Fibroblast of skin of right quadriceps (primary cell): ENCODE results near the gene ABCC9.
"Not testable (repeated sequence)": the region's sequence is repeated elsewhere in the genome, so short reads cannot be mapped to it uniquely, and the experiment has no call there.

Source experiments
- DNase-seq: peaks from one replicate; pipeline ENCODE4 v3.0.0-alpha.2; 2013

ABCC9 gene

DNA sequence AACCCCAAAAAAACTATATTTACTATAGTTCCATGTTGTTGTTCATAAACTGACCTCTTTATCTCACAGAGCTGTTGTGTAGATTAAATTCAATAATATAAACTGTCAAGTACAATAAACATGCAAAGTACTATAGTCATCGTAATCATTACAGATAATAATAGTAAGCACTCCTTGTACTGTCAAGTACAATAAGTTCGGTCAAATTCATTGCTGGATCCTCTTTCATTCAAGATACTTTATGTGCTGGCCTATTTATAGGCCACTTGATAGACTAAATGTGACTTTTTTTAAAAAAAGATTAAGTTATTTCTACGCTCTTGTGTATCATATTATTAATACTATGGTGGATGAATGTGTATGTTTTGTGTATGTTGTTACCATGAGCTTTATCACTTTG, 127.5 kb downstream of the ABCC9 start:
- DNase-seq: no peak

DNA sequence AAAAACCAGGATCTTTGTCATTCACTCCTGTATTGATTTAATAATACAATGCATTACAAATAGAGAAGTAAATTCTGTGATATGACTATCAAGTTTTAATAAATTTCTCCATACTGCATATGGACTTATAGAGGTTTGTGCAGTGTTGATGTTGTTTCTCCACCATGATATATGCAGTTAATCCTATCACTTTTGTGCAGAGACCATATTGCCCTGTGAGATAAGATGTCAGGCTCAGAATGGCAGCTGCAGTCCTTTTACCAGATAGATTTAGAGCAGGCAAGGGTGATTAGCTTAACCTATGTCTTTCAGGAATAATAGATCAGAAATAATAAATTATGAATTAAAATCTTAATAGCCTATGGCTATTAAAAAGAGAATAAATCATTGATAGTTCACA, 128.1 kb downstream of the ABCC9 start:
- DNase-seq: no peak

DNA sequence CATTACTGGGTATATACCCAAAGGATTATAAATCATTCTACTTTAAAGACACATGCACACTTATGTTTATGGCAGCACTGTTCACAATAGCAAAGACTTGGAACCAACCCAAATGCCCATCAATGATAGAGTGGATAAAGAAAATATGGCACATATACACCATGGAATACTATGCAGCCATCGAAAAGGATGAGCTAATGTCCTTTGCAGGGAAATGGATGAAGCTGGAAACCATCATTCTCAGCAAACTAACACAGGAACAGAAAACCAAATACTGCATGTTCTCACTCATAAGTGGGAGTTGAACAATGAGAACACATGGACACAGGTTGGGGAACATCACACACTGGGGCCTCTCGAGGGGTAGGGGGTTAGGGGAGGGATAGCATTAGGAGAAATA, 128.9 kb downstream of the ABCC9 start:
- not testable (repeated sequence) for DNase-seq

DNA sequence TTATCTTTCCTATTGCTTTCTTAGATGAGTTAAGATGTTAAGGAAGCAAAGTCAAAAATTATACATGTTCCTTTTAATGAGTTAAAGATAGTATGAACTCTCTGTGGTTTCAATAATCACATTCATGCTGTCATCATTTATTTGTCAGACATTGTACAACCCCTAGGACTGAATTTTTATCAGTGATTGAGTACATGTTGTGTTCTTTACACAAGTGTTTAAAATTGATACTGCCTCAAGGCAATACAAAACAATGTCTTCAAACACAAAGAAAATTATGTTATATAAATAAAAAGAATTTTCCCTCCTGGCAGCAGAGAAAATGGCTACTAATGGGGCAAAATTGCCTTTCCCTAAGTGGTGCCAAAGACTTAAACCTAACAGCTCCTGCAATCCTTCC, 132.1 kb downstream of the ABCC9 start:
- DNase-seq: no peak

DNA sequence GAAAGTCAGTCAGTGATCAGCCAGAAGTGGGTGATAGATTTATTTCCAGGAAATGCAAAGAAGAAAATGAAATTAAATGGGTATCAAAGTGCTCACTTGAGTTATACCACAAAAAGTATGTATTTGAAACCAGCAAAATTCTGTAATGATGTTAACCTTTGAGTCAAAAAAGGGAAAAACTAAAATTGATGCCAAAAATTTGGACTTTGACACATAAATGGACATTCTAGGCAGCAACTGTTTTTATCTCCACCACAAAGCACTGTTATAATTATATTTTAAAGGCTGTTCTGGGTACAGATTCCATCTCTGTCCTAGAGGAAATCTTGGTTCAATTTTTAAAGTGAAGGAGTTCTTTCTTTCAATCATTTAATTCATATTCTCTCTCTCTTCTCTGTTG, 135.0 kb downstream of the ABCC9 start:
- DNase-seq: no peak

DNA sequence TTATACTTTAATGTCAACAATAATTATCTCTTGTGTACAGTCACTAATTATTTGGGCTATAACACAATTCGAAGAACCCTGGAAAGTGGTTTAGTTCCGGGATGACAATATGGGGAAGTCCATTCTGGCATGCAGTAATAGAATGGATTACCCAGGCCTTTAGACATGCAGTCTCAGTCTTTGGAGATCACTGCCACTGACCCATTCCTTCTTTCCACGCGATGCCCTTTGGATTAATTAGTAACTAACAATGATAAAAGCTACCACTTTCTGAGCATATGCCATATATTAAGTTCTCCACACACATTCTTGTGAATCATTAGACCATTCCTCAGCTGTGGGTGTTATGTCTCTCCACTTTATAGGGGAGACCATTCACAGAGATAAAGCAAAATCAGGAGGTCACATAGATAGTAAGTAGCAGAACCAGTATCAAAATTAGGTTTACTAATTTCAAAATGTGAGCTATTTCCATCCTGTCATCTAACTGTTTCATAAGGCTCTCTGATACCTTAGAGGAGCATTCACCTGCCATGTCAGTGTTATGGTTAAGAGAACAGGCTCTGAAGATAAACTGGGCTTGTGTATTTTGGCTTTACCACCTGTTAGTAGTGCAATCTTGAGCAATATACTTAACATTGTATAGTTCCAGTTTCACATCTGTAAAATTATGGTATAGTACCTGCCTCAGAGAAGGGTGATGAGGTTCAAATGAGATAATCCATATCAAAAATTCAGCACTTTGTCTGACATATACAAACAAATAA, 139.5 kb downstream of the ABCC9 start:
- no peak for DNase-seq

DNA sequence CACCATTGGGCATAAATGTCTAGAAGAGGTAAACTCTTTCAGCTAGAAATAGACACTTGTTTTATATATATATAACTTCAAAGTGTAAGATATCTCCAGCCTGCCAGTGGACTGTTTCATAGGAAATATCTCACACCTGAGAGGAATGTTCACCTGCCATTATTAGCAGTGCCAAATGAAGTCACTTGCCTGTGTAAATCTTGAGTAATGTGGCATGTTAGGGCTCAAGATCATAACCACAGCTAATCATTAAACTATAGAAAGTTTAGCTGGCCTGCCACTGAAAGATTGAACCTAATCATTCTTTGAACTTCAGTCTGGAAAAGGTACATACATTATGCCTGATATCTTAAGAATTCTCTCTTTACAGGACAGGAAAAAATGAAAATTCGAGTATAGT, 141.2 kb downstream of the ABCC9 start:
- DNase-seq: no peak

DNA sequence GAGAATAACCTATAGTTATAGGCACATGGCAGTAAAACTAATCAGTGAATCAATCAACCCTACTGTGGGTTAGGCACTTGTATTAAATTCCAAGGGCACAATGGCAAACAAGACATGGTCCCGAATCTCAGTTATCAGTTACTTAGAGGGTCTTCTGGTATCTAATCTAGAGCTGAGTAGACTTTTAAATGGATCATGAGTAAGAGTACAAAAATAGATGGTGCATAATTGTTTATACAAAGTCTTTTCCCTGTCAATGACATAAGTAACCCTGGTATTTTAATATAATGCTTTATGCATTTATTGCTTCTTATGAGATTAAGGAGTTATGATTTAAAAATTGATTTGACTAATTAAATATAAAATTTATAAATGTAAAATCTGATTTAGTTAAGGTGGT, 143.7 kb downstream of the ABCC9 start:
- DNase-seq: no peak

DNA sequence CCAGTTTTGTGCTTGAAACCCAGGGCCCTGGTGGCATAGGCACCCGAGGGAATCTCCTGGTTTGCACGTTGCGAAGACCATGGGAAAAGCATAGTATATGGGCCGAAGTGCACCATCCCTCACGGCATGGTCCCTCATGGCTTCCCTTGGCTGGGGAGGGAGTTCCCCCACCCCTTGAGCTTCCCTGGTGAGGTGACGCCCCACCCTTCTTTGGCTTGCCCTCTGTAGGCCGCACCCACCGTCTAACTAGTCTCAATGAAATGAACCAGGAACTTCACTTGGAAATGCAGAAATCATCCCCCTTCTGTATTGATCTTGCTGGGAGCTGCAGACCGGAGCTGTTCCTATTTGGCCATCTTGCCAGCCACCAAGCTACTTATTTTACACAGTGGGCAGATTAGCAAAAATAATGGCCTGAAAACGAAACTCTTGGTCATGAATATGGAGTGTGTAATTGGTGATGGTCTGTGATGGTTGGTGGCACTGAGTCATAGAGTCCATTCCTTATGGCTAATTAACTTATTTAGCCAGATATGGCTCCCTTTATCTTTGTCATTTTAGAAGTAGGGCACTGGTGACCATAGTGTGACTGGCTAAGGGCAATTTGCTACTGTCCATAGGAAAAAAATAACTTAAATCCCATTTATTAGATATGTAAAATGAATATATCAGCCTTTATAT, 145.4 kb downstream of the ABCC9 start:
- no peak for DNase-seq

DNA sequence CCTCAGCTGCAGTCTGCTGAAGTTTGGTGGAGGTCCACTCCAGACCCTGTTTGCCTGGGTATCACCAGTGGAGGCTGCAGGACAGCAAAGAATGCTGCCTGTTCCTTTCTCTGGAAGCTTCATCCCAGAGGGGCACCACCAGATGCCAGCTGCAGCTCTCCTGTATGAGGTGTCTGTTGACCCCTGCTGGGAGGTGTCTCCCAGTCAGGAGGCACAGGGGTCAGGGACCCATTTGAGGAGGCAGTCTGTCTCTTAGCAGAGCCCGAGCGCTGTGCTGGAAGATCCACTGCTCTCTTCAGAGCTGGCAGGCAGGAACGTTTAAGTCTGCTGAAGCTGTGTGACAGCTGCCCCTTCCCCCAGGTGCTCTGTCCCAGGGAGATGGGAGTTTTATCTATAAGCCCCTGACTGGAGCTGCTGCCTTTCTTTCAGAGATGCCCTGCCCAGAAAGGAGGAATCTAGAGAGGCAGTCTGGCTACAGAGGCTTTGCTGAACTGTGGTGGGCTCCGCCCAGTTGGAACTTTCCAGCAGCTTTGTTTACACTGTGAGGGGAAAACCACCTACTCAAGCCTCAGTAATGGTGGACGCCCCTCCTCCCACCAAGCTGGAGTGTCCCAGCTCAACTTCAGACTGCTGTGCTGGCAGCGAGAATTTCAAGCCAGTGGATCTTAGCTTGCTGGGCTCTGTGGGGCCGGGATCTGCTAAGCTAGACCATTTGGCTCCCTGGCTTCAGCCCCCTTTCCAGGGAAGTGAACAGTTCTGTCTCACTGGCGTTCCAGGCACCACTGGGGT, 146.2 kb downstream of the ABCC9 start:
- not testable (repeated sequence) for DNase-seq

DNA sequence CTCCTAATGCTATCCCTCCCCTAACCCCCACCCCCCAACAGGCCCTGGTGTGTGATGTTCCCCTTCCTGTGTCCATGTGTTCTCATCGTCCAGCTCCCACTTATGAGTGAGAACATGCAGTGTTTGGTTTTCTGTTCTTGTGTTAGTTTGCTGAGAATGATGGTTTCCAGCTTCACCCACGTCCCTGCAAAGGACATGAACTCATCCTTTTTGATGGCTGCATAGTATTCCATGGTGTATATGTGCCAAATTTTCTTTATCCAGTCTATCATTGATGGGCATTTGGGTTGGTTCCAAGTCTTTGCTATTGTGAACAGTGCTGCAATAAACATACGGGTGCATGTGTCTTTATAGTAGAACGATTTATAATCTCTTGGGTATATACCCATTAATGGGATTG, 151.5 kb downstream of the ABCC9 start:
- not testable (repeated sequence) for DNase-seq

DNA sequence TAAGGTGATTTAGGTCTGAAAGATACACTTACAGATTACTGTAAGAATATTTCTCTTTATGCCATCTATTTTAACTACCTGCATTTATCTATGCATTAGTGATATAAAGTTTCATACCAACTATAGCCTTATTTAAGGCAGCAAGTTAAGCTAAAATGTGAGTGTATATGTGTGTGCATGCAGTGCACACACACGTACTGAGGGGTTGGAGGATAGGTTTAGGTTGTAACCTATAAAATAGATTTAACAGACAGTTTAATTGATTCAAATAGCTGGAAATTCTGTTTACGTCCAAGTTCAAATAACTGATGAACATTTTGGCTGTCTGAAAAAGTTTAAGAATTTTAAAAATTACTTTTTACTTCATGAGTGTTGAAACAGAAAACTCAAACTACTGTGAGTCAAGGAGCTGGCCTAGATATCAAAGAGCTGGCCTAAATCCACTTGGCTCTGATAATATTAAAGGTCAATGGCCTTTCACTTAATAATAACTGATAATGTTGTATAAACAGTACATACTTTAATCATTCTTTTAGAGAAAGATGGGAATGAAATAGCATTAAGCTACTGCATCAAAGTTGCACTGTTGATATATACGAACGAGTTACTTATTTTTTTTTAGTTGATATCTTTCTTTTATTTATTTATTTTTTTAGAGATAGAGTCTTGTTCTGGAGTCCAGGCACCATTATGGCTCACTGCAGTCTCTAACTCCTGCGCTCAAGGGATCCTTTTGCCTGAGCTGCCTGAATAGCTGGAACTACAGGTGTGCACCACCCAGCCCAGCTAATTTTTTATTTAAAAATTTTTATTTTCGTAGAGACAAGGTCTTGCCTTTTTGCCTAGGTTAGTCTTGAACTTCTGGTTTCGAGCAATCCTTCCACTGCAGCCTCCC, 152.9 kb downstream of the ABCC9 start:
- DNase-seq: no peak

DNA sequence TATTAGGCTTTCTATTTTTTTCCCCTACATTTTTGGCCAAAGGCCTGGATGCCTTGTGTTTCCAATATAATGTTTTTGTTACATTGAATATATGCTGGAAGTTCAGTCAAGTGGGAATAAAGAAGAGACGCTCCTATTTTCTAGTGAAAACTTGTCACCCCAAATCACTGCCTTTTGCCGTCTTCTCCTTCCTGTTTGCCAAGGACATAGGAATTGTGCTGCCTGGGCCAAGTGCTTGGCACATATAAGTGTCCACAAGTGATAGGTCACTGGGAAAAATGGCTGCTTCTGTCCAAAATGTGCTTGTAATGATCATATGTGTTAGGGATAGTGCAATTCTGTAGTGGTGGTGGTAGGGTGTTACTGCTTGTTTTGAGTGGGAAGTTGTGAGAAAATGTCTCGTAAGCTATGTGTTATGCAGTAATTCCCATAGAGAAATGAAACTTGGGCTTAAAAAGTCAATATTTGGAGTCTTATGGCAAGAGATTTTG, 155.1 kb downstream of the ABCC9 start:
- no peak for DNase-seq

DNA sequence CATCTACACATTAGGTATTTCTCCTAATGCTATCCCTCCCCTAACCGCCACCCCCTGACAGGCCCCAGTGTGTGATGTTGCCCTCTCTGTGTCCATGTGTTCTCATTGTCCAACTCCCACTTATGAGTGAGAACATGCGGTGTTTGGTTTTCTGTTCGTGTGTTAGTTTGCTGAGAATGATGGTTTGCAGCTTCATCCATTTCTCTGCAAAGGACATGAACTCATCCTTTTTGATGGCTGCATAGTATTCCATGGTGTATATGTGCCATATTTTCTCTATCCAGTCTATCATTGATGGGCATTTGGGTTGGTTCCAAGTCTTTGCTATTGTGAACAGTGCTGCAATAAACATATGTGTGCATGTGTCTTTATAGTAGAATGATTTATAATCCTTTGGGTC, 158.5 kb downstream of the ABCC9 start:
- DNase-seq: not testable (repeated sequence)

DNA sequence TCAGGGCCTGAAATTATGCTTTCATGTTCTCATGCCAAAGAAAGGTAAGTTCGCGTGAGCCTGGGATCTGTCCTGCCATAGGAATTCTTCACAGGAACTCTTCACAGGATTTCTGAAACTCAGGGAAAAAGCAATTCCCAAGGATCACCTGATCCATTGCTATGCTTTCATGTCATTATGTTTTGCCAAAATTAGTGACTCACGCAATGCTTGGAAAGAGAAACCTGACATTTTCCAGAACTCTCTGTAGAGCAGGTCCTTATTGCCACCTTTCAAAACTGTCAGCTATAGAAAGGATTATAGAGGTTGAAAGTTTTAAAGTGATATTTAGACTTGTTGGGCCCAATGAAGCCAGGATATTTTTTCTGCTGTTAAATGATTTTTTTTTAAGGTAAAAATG, 160.4 kb downstream of the ABCC9 start:
- no peak for DNase-seq

DNA sequence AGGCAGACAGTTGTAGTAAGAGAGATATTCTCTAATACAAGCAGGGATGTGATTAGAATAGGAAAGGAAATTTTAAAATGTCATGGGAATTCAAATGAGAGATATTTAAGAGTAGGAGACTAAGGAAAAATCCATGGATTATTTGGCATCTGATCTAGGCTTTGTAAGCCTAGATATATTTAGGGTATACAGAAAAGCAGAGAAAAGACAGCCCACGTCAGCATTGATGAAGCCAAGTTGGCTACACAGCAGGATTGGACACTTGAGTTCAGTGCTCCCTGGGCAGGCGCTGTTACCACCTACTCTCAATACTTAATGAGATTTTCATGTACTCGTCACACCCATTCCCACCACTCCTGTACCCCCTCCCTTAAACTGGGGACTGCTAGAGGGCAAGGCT, 165.1 kb downstream of the ABCC9 start:
- DNase-seq: no peak

DNA sequence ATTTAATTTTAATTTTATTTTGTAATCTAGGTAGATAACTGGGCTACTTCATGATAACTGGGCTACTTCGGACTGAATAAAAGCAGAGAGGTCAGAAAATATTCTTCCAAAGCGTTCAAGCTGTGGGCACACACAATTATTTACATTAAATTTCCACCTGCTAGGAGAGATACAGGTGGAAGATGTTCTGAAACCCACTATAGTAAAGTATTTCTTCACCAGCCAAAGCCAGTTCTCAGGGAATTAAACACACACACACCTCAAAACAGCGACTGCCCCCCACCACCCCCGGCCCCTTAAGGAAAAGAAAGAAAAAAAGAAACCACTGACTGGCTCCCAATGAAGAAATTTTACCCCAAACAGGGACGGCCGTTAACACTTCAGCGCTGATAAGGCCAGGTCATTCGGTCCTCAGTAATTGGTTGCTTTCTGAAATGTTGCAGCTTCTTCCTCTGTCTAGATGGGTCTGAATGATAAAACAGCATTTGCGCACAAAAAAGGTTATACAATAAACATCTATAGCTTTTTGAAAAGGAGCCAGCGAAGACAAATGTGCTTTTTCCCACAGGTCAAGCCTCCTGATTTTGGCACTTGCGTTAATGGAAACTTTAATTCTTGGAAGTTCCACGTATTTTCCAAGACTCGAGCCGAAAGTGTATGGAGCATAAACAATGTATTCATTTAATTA, 165.9 kb downstream of the ABCC9 start:
- DNase-seq: no peak

DNA sequence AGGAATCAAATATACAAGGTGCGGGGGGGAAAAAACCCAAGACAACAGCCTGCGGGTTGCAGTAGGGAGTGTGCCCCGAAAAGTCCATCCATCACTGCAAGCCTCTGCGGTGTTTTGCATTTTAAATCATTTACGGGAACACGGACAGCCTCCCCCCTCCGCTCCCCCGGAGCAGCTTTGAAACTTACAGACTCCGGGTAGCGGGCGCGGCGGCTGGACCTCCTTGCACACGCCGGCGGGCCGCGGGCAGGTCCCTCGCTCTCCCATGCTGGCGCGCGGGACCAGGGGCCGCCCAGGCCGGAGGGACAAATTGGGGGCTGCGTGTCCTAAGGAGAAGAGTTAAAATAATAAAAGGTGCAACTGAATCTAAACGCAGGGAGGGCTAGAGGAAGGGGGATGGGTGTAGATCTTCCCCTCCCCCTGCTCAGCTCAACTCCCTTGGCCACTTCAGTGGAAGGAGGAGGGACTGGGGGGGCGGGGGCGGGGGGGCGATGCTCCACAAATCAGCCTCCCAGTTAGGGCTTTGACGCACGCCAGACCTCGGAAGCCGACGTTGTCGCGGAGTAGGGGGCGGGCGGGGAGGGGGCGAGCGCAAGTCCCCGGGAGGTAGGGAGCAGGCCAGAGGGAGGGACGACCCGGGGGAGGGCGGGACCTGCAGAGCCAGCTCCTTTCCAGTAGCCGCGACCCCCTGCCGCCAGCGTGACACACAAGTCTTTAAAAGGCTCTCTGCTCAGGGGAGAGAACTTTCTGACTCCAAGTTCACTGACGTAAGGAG, 166.7 kb downstream of the ABCC9 start, which contains the start of gene KCNJ8:
TSS of gene KCNJ8 (minus strand) at position 349 of the 775 bp plus-strand sequence. CDS start 1,090 bp downstream, outside the sequence.
- peak; percentile 28 for DNase-seq

DNA sequence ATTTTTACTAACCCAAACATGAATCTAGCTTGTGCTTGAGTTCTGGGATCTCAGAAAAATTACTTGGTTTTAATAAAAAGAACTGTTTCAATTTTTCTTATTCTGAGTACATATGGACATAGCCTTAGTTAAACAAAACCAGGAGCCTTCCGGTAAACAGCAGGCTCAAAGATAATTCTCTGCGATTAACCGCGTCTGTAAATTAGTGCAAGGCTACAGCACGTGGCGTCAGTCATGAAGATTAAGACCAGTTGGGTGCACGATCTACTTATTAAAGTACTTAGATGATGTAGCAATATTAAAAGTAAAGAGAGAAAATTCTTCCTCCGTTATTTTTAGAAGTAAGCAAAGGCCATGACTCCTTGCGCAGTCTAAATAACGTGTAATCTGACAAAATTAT, 167.4 kb downstream of the ABCC9 start:
- no peak for DNase-seq

DNA sequence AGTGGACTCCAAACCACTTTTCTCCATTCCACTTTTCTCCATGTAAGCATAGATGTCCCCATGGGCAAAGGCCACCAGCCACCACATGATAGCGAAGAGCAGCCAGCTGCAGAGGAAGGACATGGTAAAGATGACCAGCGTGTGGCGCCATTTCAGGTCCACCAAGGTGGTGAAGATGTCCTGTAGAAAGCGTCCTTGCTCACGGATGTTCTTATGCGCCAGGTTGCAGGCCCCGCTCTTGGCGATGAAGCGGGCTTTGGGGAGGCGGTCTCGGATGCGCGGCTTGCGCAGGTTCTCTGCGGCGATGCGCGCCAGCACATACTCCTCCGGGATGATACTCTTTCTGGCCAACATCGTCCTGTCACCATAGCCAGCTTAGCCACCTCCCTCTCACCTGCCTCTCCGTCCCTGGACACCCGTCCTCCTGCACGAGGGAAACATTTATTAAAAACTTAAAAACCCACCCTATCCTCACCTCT, 167.9 kb downstream of the ABCC9 start:
- peak; percentile 13 for DNase-seq

DNA sequence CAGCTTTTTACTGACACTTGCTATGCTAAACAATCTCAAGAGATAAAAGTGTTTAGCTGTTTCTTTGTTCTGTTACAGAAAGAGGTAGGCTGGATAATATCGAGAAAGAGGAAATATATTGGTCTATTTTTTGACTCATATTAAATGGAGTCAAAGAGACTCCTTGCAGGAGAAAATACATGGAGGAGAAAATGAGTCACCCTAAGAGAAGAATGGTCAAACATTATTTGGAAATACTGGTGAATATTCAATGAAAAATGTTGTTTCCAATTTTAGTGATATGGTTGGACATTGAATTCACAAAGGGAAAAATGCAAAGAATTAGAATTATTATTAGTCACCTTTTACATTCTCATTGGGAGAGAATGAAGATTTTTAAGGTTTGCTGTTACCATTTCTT, 169.9 kb downstream of the ABCC9 start:
- peak; percentile 50 for DNase-seq
